CD4-positive, alpha-beta T cell treated with Interleukin-21 for 1 hour (primary cell): ENCODE measurements around the gene TNF.

ENCODE experiments used
- DNase-seq: peaks from one replicate; pipeline ENCODE4 v3.0.0-alpha.2; 2020

TNF gene

GRCh38 chr6:31545291-31545690 is 30.1 kb upstream of the TNF start:
- no peak for DNase-seq

- DNase-seq: peak; percentile 88
These were observed 28.9 kb upstream of the TNF start, which contains the start of gene ATP6V1G2 for GRCh38 chr6:31546339-31546957. Gene ATP6V1G2 (minus strand): TSS chr6:31546608. CDS start chr6:31546559, 49 bp downstream.

- peak; percentile 93 for DNase-seq
These were observed 28.2 kb upstream of the TNF start, which contains the start of gene NFKBIL1 for GRCh38 chr6:31546958-31547726. Gene NFKBIL1 (plus strand): TSS chr6:31547608. CDS start chr6:31547695, 87 bp downstream.

- DNase-seq: no peak
These were observed 27.4 kb upstream of the TNF start for GRCh38 chr6:31547727-31548543.

GRCh38 chr6:31548544-31548873 is 26.9 kb upstream of the TNF start:
- DNase-seq: no peak

- peak; percentile 80 for DNase-seq
These were observed 24.0 kb upstream of the TNF start for GRCh38 chr6:31551371-31551770.

- DNase-seq: peak; percentile 29
These were observed 19.1 kb upstream of the TNF start for GRCh38 chr6:31556307-31556706.

GRCh38 chr6:31557443-31558317 is 17.7 kb upstream of the TNF start:
- no peak for DNase-seq

GRCh38 chr6:31558318-31558625 is 17.1 kb upstream of the TNF start:
- DNase-seq: no peak

GRCh38 chr6:31558631-31559500 is 16.5 kb upstream of the TNF start:
- DNase-seq: peak; percentile 74

GRCh38 chr6:31559606-31559957 is 15.8 kb upstream of the TNF start:
- DNase-seq: no peak

GRCh38 chr6:31559958-31560696 is 15.2 kb upstream of the TNF start:
- DNase-seq: peak; percentile 65

- no peak for DNase-seq
These were observed 14.7 kb upstream of the TNF start for GRCh38 chr6:31560697-31561058.

GRCh38 chr6:31567531-31568370 is 7.6 kb upstream of the TNF start:
- DNase-seq: peak; percentile 55

GRCh38 chr6:31568537-31568961 is 6.8 kb upstream of the TNF start:
- DNase-seq: peak; percentile 89

GRCh38 chr6:31569861-31570536 is 5.4 kb upstream of the TNF start:
- no peak for DNase-seq

- peak; percentile 83 for DNase-seq
These were observed 3.1 kb upstream of the TNF start, which contains the start of gene LTA for GRCh38 chr6:31572041-31572911. Gene LTA (plus strand): TSS chr6:31572289. CDS start chr6:31572743, 454 bp downstream.
